Ureter (tissue), 1 donor: ENCODE results near the gene PHF5A. TPM values are rescaled to one million over a fixed set of nuclear protein-coding genes. Genes with fewer than 3 reads are reported as not detected.

Experiments used
- DNase-seq: peaks from one replicate; pipeline ENCODE4 v3.0.0-alpha.2; 2020; ENCODE audit warnings: low spot score
- total RNA-seq: library from RNA; stranded (reverse); gene quantifications from one replicate; pipeline ENCODE4 v1.2.4, GENCODE V29; 2023
- donor health status: DM: yes; HTN: yes; CAD: no.

Gene PHF5A
- 32.3 TPM for total RNA-seq

GRCh38 chr22:41468381-41469217 lies at the start of gene PHF5A, which contains the start of gene ACO2:
Gene PHF5A (minus strand): TSS chr22:41468692. CDS start chr22:41468653, 39 bp downstream.
Gene ACO2 (plus strand): TSS chr22:41469117. CDS start chr22:41469147, 30 bp downstream.
- peak; percentile 98 for DNase-seq

GRCh38 chr22:41518048-41518347 lies 49.5 kb upstream of the PHF5A start:
- DNase-seq = no peak

GRCh38 chr22:41517172-41518047 lies 48.9 kb upstream of the PHF5A start:
- DNase-seq = peak; percentile 78

- DNase-seq = no peak
Measured at GRCh38 chr22:41516462-41516861, 48.0 kb upstream of the PHF5A start.

GRCh38 chr22:41513391-41513790 lies 44.9 kb upstream of the PHF5A start:
- DNase-seq = no peak

GRCh38 chr22:41512421-41513194 lies 44.1 kb upstream of the PHF5A start:
- no peak for DNase-seq

GRCh38 chr22:41511521-41511968 lies 43.1 kb upstream of the PHF5A start:
- DNase-seq = no peak

- DNase-seq = no peak
Measured at GRCh38 chr22:41508770-41509170, 40.3 kb upstream of the PHF5A start.

GRCh38 chr22:41507330-41508063 lies 39.0 kb upstream of the PHF5A start:
- no peak for DNase-seq

- DNase-seq = no peak
Measured at GRCh38 chr22:41505511-41506220, 37.2 kb upstream of the PHF5A start.

GRCh38 chr22:41504816-41505215 lies 36.3 kb upstream of the PHF5A start:
- DNase-seq = no peak

- no peak for DNase-seq
Measured at GRCh38 chr22:41504397-41504796, 35.9 kb upstream of the PHF5A start.

GRCh38 chr22:41501209-41501608 lies 32.7 kb upstream of the PHF5A start:
- no peak for DNase-seq

GRCh38 chr22:41500303-41500702 lies 31.8 kb upstream of the PHF5A start:
- DNase-seq = no peak

- DNase-seq = no peak
Measured at GRCh38 chr22:41499624-41500280, 31.3 kb upstream of the PHF5A start.

GRCh38 chr22:41498303-41498835 lies 29.9 kb upstream of the PHF5A start:
- DNase-seq = no peak

- no peak for DNase-seq
Measured at GRCh38 chr22:41491374-41492100, 23.0 kb upstream of the PHF5A start.

- DNase-seq = no peak
Measured at GRCh38 chr22:41488596-41489385, 20.3 kb upstream of the PHF5A start.
